ENCODE data around the gene MAG.

Gene MAG, protein sequence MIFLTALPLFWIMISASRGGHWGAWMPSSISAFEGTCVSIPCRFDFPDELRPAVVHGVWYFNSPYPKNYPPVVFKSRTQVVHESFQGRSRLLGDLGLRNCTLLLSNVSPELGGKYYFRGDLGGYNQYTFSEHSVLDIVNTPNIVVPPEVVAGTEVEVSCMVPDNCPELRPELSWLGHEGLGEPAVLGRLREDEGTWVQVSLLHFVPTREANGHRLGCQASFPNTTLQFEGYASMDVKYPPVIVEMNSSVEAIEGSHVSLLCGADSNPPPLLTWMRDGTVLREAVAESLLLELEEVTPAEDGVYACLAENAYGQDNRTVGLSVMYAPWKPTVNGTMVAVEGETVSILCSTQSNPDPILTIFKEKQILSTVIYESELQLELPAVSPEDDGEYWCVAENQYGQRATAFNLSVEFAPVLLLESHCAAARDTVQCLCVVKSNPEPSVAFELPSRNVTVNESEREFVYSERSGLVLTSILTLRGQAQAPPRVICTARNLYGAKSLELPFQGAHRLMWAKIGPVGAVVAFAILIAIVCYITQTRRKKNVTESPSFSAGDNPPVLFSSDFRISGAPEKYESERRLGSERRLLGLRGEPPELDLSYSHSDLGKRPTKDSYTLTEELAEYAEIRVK

DNA sequence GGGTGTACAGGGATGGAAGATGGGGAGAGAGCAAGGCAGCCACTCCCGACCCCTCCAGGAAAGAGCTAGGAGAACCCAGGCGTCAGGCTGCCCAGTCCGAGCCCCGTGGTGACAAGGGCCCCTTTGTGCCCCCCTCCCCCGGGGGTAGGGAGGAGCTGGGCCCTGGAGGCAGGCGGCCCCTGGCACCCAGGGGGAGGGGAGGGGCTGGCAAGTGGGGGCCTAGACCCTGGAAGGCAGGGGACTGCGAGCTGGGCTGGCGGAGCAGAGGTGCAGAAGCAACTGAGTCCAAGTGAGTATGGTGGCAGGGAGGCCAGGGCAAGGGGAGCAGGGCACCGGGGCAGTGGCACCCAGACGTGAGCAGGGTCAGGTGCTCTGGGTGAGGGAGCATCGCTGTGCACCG, at the start of gene MAG:
Gene MAG (plus strand): TSS at position 246 of the 400 bp plus-strand sequence. CDS start 3,248 bp downstream, outside the sequence.
- DNase-seq, result no peak

DNA sequence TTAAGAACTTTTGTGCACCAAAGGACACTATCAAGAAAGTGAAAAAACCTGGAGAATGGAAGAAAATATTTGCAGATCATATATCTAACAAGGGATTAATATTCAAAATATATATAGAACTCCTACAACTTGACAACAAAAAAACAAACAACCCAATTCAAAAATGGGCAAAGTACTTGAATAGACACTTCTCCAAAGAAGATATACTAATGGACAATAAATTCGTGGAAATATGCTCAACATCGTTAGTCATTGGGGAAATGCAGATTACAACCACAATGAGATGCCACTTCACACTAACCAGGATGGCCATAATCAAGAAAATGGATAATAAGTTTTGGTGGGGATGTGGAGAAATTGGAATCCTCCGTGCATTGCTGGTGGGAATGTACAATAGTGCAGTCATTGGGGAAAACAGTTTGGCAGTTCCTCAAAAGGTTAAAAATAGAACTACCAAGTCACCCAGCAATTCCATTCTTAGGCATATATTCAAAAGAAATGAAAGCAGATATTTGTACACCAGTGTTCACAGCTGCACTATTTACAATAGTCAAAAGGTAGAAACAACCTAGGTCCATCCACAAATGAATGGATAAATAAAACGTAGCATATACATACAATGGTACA, 45.4 kb upstream of the MAG start:
- DNase-seq, result no peak

DNA sequence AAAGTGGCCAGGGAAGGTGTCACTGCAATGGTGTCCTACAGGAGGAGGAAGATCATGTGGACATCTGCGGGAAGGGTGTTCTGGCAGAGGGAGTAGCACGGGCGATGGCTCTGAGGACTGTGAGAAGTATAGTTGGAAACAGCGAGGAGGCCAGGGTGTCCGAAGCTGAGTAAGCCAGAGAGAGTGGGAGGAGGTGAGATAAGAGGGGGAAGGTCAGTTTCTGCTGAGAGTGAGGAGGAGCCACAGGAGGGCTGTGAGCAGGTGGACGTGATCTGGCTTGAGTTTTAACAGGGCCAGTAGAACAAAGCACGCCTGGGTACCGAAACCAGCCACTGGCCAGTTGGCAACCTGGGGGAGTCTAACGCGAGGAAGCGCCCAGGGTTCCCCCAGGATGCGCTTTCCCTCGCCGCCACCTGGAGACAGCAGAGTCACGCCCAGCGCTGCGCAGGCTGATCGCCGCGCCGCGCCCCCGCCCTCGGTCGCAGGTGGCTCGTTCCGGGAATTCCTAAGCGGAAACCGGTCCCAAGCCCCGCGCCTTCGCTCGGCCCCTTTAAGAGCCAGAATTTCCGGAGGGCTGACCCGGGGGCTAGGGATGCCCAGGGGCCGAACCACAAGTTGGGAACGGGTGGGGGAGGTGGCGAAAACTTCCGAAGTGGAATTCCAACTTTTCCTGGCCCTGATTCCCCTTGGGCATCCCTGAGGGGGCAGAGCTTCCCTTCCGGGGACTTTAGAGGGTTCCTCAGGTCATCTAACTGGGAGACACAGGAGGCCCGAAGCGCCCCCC, 44.2 kb upstream of the MAG start:
- peak; percentile 28 for DNase-seq

DNA sequence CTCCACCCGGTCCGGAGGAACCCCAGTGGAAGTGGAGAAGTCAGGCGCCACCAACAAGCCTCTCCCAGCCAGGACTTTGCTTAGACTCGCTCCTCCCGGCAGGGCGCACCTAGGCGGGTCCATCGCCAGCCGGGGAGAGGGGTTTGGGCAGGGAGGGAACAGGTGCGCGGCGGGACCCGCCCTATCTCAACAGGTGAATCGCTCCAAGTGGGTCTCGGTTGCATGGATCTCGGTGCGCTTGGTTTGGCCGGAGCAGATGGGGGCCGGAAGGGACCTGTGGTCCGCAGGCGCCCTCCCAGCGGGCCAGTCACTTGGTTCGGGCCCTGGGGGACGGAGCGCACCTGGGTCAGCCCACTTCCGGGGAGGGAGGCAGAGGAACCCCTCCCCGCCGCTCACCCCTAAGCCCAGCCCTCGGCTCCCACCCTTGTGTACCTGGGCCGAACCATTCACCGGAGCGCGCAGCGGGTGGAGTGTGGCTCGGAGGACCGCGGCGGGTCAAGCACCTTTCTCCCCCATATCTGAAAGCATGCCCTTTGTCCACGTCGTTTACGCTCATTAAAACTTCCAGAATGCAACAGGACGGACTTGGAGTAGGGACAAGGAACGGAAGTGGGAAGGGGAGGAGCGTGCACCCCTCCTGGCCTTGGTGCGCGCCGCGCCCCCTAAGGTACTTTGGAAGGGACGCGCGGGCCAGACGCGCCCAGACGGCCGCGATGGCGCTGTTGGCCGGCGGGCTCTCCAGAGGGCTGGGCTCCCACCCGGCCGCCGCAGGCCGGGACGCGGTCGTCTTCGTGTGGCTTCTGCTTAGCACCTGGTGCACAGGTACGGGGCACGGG, 43.4 kb upstream of the MAG start, which contains the start of gene LSR:
Gene LSR (plus strand): TSS at position 693 of the 836 bp plus-strand sequence. CDS start 21 bp downstream, at position 714.
- DNase-seq, result peak; percentile 19

DNA sequence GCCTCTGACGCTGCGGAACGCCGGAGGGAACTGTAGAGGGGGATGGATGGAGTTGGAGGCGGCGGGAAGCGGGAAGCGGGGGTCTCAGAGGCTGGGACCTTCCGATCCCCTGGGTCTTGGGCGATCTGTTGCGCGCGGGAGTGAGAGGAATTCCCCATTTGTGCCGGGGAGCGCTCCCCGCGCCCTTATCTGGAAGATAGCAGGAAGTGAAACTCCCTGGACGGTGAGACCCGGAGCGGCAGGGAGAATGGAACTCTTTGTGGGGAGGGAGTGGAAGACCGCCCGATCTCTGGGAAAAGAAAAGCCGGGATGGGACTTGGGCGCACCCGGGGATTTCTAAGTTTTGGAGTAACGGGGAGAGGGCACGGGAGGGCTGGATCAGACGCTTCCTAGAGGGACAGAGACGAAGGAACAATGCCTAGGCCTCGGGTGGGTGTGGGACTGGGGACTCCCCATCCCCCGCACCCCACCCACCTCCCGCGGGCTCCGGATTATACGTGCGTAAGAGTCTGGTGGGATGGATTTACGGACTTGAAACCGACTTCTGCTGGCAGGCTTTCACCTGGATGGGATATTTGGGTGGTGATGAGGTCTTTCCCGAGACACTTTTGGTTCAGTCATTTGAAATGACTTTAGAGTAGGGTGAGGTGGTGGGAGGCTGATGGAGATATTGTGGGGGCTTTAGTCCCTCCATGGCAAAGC, 42.7 kb upstream of the MAG start:
- no peak for DNase-seq

DNA sequence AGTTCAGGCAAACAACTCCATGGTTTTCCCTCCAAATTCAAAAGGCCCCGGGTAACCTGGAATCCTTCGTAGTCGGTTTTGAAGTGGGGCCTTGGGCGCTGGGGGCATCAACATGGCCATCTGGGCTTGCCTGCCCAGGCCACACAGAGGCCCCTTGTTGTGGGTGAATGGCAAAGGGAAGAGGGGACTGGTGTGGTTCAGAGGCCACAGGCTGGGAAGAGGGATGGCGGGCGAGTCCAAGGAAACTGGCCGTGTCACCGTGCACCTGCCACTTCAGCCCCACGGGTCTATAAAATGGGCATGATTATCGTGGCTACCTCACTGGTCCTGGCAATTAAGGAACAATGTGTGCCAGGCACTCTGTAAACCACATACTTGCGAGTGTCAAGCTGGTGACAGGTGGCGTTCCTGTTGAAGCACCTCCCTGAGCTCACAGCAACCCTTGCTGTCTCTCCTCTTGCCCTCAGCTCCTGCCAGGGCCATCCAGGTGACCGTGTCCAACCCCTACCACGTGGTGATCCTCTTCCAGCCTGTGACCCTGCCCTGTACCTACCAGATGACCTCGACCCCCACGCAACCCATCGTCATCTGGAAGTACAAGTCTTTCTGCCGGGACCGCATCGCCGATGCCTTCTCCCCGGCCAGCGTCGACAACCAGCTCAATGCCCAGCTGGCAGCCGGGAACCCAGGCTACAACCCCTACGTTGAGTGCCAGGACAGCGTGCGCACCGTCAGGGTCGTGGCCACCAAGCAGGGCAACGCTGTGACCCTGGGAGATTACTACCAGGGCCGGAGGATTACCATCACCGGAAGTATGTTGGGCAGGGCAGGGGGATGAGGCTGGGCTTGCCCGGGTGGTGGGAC, 41.9 kb upstream of the MAG start:
- no peak for DNase-seq

DNA sequence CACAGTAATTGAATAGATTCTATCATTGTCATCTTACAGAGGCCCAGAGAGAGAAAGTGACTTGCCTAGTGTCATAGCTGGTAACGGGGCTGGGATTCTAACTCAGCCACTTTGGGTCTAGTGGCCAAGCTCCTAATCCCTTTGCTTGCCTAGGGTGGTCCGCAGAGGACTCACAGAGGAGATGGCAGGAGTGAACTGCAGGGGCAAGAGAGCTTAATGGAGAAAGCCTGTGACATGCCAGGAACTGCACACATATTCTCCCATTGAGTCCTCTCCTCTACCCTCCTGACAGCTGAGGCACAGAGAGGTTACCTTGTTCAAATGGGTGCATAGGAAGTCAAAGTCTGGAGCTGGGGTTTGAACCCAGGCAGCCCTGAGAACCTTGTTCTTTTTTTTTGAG, 40.5 kb upstream of the MAG start:
- no peak for DNase-seq

DNA sequence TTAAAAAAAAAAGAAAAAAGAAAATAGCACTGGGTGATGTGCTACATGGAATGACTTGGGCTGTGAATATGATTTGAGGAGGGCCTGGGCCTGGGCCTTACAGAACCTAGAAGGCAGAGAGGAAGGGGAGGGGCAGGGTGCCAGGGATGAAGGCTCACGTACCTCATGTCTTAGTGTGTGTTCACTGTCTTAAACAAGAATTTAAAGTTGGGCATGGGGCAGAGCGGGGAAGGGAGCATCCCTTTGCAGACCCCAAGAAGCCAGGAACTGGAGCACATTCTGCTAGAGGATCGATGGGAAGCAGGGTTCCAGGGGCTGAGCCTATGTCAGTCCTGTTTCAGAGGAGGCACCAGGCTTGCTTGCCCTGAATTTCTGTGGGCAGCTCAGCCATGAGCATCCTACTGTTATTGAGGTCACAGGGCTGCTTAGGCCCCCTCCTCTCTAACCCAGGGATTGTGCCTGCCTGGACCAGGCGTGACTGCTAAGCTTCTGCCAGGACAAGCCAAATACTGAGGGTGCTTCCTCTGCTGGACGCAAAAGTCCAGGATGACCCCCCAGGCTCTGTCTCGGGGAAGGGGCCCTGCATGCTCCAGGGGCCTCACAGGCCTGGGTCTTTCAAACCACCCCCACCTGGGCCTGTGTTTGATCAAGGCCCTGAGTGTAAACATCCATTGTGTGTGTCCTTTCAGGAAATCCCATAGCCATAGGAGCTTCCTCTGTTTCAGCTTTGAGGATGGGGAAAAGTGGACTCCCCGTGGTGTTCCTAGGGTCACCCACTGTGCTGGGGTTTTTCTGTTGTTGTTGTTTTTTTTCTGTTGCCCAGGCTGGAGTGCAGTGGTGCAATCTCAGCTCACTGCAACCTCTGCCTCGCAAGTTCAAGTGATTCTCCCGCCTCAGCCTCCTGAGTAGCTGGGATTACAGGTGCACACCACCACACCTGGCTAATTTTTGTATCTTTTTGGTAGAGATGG, 38.4 kb upstream of the MAG start:
- no peak for DNase-seq

DNA sequence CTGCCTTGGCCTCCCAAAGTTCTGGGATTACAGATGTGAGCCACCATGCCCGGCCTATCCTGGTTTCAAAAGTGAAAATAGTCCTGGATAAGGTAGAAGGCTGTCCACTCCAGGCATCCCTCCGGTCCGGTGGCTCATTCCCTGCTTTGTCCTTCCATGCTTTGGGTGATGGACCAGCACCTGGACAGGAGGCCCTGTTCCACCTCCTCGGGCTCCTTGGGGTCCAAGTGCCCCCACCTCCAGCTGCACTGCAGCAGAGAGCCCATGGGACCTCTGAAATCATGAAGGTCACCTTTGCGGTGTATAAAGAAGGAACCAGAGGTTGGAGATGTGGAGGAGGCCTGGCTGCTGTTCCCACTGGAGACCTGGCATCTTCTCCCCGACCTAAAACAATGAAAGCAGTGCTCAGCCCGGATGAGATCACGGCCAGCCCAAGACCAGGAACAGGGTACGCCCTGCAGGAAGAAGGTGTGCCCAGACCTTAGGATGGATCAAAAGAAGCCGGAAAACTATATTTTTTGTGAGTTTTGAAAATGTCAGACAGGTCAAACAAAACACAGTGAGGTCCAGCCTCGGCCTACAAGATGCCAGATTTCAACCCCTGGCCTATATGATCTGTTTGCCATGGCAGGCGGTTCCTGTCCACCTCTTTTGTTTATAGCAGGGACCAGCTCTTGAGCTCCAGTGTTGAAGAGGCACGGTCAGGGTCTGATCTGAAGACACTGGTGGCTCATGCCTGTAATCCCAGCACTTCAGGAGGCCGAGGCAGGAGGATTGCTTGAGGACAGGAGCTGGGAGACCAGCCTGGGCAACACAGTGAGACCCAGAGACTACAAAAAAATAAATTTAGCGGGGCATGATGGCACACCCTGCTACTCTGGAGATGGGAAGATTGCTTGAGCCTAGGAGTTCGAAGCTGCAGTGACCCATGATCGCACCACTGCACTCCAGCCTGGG, 37.3 kb upstream of the MAG start:
- no peak for DNase-seq

DNA sequence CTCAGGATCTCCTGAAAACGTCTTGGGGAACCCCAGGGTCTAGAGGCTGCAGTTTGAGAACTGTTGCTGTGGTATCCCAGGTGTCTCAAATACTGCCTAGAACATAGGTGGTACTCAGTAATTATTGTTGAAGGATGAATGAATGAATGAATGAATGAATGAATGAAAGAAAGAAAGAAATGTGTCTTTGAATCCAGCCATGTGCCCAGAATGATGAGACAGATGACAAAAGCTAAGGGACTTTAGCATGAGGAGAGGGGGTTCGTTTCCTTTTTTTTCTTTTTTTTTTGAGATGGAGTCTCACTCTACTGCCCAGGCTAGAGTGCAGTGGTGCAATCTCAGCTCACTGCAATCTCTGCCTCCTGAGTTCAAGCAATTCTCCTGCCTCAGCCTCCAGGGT, 35.4 kb upstream of the MAG start:
- DNase-seq, result no peak

DNA sequence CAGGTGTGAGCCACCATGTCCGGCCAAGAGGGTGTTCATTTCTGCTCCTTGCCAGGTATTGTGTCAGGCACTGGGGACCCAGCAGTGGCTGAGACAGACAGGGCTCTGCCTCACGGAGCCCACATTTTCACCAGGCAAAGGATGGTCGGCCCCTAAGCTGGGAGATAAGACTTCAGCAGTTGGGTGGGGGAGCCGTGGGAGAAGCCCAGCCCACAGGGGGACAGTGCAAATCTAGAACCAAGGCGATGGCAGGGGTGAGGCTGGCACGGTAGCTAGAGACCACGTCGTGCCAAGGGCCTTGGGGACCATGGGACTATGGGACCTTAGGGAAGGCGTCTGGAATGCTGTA, 34.9 kb upstream of the MAG start:
- DNase-seq, result no peak

DNA sequence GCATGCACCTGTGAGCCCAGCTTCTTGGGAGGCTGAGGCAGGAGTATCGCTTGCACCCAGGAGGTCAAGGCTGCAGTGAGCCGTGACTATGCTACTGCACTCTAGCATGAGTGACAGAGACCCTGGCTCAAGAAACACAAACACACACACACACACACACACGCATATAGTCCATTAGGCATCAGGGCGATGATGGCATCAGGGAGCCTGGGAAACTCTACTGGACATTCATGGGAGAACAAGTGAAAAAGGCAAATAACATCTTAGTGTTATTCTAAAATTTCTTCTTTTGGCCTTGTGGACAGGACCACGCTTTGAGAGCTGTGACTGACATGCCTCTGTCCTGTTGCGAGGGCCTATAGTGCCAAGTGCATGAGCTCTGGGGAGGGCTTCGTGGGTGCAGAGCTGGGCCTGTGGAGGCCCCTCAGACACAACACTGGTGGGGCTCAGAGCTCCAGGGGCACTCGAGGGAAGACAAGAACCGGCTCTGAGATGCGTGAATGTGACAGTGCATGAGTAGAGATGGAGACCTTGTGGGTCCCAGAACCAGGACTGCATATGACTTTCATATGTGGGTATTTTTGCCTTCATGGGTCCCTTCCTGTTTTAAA, 31.2 kb upstream of the MAG start:
- DNase-seq, result no peak

DNA sequence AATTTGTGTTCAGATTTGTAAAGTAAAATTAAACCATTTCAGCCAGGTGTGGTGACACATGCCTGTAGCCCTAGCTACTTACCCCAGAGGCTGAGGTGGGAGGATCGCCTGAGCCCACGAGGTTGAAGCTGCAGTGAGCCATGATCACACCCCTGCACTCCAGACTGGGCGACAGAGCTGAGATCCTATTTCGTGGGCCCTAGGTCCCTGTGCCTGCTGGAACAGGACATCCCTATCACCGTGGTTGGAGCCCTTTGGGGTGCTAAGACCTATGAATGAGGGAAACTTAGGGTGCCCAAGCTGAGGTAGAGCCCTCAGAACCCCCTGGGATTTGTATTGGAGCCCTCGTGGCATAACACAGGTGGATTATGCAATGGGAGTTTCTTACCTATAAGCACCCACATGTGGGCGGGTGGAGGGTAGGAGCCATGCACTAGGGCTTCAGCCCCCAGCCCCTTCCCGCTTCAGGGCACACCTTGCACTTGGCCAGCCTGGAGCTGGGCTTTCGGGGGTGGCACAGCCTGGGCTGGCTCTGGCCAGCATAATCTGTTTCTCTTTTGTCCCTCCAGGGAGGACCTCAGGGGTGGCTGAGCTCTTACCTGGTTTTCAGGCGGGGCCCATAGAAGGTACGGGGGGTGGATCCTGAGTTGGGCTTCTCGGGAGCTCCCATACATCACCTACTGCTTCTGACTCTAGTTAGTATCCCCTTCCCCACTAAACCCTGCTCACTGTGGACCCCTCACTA, 30.4 kb upstream of the MAG start:
- no peak for DNase-seq

DNA sequence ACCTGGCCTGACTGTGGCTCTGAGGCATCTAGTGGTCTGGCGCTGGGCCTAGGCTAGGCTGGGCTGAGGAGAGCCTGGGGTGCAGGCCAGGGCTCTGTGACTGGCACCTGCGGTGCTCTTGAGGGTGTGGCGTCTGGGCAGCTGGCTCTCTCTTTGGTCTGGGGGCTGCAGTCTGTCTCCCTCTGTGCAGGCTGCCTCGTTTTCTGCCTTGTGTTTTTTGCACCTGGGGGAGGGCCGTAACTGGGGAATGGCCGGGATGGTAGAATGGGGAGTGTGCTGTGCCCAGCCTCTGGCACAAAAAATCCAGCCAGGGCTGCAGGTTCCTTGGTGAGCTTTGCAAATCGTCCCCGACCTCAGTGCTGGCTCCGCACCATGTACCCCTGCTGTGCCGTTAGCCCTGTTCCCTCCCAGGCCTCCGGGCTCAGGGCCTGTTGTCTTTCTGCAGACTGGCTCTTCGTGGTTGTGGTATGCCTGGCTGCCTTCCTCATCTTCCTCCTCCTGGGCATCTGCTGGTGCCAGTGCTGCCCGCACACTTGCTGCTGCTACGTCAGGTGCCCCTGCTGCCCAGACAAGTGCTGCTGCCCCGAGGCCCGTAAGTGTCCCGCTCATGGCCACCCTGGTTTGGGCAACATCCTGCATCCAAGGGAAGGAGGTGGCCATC, 29.7 kb upstream of the MAG start:
- no peak for DNase-seq

DNA sequence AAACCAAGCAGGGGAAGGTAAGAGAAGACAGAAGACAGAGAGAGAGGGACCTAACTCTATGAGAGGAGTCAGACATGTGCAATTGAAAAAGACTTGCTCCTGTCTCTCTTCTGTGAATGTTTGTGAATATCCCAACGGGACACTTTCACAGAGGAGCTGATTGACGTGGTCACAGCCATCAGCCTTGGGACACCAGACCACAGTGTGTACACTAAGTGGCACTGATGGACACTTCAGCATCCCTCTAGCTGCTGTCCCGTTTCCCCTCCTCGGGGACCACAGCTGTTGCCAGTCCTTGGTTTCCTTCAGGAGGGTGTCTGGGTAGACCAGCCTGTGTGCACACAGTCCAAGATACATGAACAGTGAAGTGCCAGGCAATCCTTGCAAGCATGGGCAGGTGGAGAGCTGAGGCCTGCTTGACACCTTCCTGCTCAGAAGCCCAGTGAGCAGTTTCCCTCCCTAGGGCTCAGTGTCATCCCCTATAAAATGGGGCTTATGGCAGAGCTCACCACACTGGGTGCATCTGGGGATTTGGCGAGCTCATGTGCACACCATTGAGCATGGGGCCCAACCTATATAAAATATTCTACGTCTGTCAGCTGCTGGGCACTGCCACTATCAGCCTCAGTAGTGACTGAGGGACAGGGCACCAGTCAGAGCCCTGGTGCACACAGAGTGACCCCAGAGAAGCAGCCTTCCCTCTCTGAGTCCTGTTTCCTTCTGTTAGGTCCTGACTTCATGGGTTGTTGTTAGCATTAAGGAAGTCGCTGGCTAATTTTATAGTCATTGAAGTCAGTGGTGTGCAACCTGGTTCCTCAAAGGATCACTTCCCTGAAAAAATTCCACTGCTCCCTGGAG, 27.5 kb upstream of the MAG start:
- DNase-seq, result no peak
